Neural cell (in vitro differentiated cells): ENCODE results near the gene PLAC9. TPM values are rescaled to one million over a fixed set of nuclear protein-coding genes. Genes with fewer than 3 reads are reported as not detected.

ENCODE experiments used
- H2AFZ ChIP-seq: fragments of 200-600, 300-800 bp; sonication (generic), shearing (Covaris generic); 2 replicates; pipeline ENCODE4 v1.6.0; 2014; ENCODE audit warnings: low read depth, mild to moderate bottlenecking, antibody characterized with exemption, low read length, moderate library complexity
- H3F3A ChIP-seq: fragments of 200-600 bp; shearing (Covaris generic); 2 replicates; pipeline ENCODE4 v1.6.1; 2016; ENCODE audit warnings: mild to moderate bottlenecking, moderate library complexity, mixed read lengths, antibody characterized with exemption, low read length; ENCODE audit not compliant: insufficient read depth, poor library complexity, severe bottlenecking
- H3K27ac ChIP-seq: fragments of 200-600, 300-800 bp; sonication (generic), shearing (Covaris generic); 2 replicates; pipeline ENCODE4 v1.5.1; 2014; ENCODE audit warnings: mild to moderate bottlenecking, low read length, moderate library complexity
- H3K27me3 ChIP-seq: fragments of 300-800, 200-600 bp; sonication (generic), shearing (Covaris generic); 2 replicates; pipeline ENCODE4 v1.6.0; 2014; ENCODE audit warnings: mild to moderate bottlenecking, low read depth, low read length, moderate library complexity; ENCODE audit not compliant: insufficient read depth
- H3K36me3 ChIP-seq: fragments of 300-800, 200-600 bp; sonication (generic), shearing (Covaris generic); 2 replicates; pipeline ENCODE4 v1.5.1; 2014; ENCODE audit warnings: mild to moderate bottlenecking, antibody characterized with exemption, low read length, moderate library complexity; ENCODE audit not compliant: insufficient read depth
- H3K4me2 ChIP-seq: fragments of 300-800, 200-600 bp; sonication (generic), shearing (Covaris generic); 2 replicates; pipeline ENCODE4 v1.6.0; 2014; ENCODE audit warnings: mild to moderate bottlenecking, low read length
- H3K4me3 ChIP-seq: fragments of 300-800, 200-600 bp; sonication (generic), shearing (Covaris generic); 2 replicates; pipeline ENCODE4 v1.5.1; 2014; ENCODE audit warnings: mild to moderate bottlenecking, low read length, moderate library complexity
- H3K79me2 ChIP-seq: fragments of 200-600 bp; shearing (Covaris generic); replicated peaks from 2 replicates; pipeline ENCODE4 v1.6.0; 2014; ENCODE audit warnings: mild to moderate bottlenecking, low read length, moderate library complexity; ENCODE audit not compliant: insufficient read depth
- H3K9ac ChIP-seq: fragments of 300-800, 200-600 bp; sonication (generic), shearing (Covaris generic); 2 replicates; pipeline ENCODE4 v1.6.1; 2016; ENCODE audit warnings: mild to moderate bottlenecking, low read length, mixed read lengths
- H3K9me2 ChIP-seq: fragments of 200-600 bp; shearing (Covaris generic); 2 replicates; pipeline ENCODE4 v1.6.1; 2016; ENCODE audit warnings: mild to moderate bottlenecking, low read length, mixed read lengths; ENCODE audit not compliant: insufficient read depth
- H3K9me3 ChIP-seq: fragments of 200-600, 300-800 bp; sonication (generic), shearing (Covaris generic); 2 replicates; pipeline ENCODE4 v1.6.1; 2016; ENCODE audit warnings: mild to moderate bottlenecking, mixed run types, low read length, moderate library complexity, mixed read lengths
- H4K20me1 ChIP-seq: fragments of 200-600 bp; shearing (Covaris generic); 2 replicates; pipeline ENCODE4 v1.6.1; 2016; ENCODE audit warnings: mild to moderate bottlenecking, mixed run types; ENCODE audit not compliant: insufficient read depth
- EP300 ChIP-seq: fragments of 450-650 bp; conservative IDR thresholded peaks from 2 replicates; pipeline ENCODE4 v1.6.1; 2014; ENCODE audit warnings: antibody characterized with exemption, mild to moderate bottlenecking, moderate library complexity; ENCODE audit not compliant: poor library complexity, severe bottlenecking
- EZH2 ChIP-seq: fragments of 200-600, 300-800 bp; shearing (Covaris generic), sonication (generic); IDR thresholded peaks from 2 replicates; pipeline ENCODE4 v1.6.1; 2014; ENCODE audit warnings: antibody characterized with exemption, low read length, borderline replicate concordance, mild to moderate bottlenecking; ENCODE audit not compliant: insufficient read depth, poor library complexity, severe bottlenecking
- MXI1 ChIP-seq: fragments of 450-650 bp; conservative IDR thresholded peaks from 2 replicates; pipeline ENCODE4 v1.6.1; 2014; ENCODE audit warnings: antibody characterized with exemption, mild to moderate bottlenecking; ENCODE audit not compliant: poor library complexity, severe bottlenecking
- POLR2AphosphoS5 ChIP-seq: IDR thresholded peaks from 2 replicates; pipeline ENCODE4 v1.6.1; 2012
- RAD21 ChIP-seq: fragments of 450-650 bp; conservative IDR thresholded peaks from 2 replicates; pipeline ENCODE4 v1.6.1; 2014; ENCODE audit warnings: antibody characterized with exemption, mild to moderate bottlenecking, moderate library complexity
- SMC3 ChIP-seq: fragments of 450-650 bp; conservative IDR thresholded peaks from 2 replicates; pipeline ENCODE4 v1.6.1; 2014; ENCODE audit warnings: antibody characterized with exemption, mild to moderate bottlenecking, moderate library complexity; ENCODE audit not compliant: poor library complexity
- TAF1 ChIP-seq: IDR thresholded peaks from 2 replicates; pipeline ENCODE4 v1.6.1; 2012; ENCODE audit warnings: low read depth
- polyA plus RNA-seq: library from polyadenylated mRNA; depleted of rRNA; stranded (reverse); fragments of >200 nt; gene quantifications from 2 replicates; pipeline ENCODE4 v1.2.3, GENCODE V29; 2014
- TF ChIP-seq, protein P1 (sequence below): IDR thresholded peaks from 2 replicates; pipeline ENCODE4 v1.6.1; 2012; ENCODE audit warnings: borderline replicate concordance
- TF ChIP-seq, protein P2 (sequence below): fragments of 450-650 bp; IDR thresholded peaks from 2 replicates; pipeline ENCODE4 v1.5.1; 2014; ENCODE audit warnings: antibody characterized with exemption, mild to moderate bottlenecking, moderate library complexity; ENCODE audit not compliant: poor library complexity, severe bottlenecking

PLAC9 gene
- polyA plus RNA-seq, 1 donor from 2014 or later = not detected

DNA sequence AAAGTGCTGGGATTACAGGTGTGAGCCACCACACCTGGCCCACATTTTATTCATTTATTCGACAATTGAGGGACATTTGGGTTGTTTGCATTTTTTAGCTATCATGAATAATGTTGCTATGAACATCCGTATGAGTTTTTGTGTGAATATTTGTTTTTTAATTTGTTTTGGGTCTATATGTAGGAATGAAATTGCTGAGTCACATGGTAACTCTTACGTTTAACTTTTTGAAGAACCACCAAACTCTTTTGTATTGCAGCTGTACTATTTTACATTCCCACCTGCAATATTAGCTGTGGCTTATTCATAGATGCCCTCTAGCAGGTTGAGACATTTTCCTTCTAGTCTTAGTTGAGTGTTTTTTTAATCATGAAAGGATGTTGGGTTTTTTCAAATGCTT, 14.4 kb downstream of the PLAC9 start:
- no peak overlapping the region for H3K4me3 ChIP-seq
- H3K27ac ChIP-seq = no peak overlapping the region
- H3K27me3 ChIP-seq = no peaks in the 10 kb centered on the region
- no peaks in the 10 kb centered on the region for H3K79me2 ChIP-seq
- H3K9me2 ChIP-seq = no peaks in the 10 kb centered on the region
- H3K4me2 ChIP-seq = no peak overlapping the region
- no peaks in the 10 kb centered on the region for H3K36me3 ChIP-seq
- no peaks in the 10 kb centered on the region for H4K20me1 ChIP-seq
- no peak overlapping the region for H3K9ac ChIP-seq
- no peak overlapping the region for H2AFZ ChIP-seq
- no peaks in the 10 kb centered on the region for H3F3A ChIP-seq
- no peak for TF ChIP-seq EP300
- TF ChIP-seq, protein P1, sequence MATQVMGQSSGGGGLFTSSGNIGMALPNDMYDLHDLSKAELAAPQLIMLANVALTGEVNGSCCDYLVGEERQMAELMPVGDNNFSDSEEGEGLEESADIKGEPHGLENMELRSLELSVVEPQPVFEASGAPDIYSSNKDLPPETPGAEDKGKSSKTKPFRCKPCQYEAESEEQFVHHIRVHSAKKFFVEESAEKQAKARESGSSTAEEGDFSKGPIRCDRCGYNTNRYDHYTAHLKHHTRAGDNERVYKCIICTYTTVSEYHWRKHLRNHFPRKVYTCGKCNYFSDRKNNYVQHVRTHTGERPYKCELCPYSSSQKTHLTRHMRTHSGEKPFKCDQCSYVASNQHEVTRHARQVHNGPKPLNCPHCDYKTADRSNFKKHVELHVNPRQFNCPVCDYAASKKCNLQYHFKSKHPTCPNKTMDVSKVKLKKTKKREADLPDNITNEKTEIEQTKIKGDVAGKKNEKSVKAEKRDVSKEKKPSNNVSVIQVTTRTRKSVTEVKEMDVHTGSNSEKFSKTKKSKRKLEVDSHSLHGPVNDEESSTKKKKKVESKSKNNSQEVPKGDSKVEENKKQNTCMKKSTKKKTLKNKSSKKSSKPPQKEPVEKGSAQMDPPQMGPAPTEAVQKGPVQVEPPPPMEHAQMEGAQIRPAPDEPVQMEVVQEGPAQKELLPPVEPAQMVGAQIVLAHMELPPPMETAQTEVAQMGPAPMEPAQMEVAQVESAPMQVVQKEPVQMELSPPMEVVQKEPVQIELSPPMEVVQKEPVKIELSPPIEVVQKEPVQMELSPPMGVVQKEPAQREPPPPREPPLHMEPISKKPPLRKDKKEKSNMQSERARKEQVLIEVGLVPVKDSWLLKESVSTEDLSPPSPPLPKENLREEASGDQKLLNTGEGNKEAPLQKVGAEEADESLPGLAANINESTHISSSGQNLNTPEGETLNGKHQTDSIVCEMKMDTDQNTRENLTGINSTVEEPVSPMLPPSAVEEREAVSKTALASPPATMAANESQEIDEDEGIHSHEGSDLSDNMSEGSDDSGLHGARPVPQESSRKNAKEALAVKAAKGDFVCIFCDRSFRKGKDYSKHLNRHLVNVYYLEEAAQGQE = no peak
- TF ChIP-seq TAF1 = no peak
- TF ChIP-seq POLR2AphosphoS5 = no peak
- no peak for TF ChIP-seq SMC3
- no peak for TF ChIP-seq MXI1
- TF ChIP-seq RAD21 = no peak
- TF ChIP-seq EZH2 = no peak
- no peaks in the 10 kb centered on the region for H3K9me3 ChIP-seq

DNA sequence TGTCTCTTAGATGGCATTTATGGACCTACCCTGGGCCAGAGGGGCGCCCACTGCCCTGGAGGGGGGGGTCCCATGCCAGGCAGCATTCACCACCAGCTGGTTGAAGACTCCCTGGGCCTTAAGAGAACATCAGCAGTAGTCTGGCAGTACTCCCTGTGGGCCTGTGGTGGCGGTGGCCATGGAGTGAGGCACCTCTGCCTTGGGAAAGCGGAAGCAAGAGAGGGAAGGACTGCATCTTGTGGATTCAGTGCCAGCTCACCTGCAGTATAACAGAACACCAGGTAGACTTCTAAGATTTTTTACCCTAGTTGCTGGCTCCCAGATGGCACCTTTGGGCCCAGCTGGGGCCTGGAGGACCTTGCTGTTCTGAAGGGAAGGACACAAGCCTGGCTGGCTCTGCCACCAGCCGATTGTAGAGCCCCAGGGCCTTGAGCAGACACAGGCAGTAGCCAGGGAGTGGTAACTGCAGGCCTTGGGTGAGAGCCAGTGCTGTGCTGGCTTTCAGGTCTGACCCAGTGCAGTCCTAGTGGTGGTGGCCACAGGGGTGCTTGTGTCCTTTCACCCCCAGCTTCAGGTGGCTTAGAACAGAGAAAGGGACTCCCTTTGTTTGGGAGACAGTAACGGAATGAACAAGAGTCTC, 15.8 kb downstream of the PLAC9 start:
- H3F3A ChIP-seq = no peaks in the 10 kb centered on the region
- H3K27me3 ChIP-seq = no peaks in the 10 kb centered on the region
- TF ChIP-seq TAF1 (no peak), POLR2AphosphoS5 (no peak), EZH2 (no peak), MXI1 (no peak), RAD21 (no peak), EP300 (no peak), SMC3 (no peak)
- TF ChIP-seq, protein P2, sequence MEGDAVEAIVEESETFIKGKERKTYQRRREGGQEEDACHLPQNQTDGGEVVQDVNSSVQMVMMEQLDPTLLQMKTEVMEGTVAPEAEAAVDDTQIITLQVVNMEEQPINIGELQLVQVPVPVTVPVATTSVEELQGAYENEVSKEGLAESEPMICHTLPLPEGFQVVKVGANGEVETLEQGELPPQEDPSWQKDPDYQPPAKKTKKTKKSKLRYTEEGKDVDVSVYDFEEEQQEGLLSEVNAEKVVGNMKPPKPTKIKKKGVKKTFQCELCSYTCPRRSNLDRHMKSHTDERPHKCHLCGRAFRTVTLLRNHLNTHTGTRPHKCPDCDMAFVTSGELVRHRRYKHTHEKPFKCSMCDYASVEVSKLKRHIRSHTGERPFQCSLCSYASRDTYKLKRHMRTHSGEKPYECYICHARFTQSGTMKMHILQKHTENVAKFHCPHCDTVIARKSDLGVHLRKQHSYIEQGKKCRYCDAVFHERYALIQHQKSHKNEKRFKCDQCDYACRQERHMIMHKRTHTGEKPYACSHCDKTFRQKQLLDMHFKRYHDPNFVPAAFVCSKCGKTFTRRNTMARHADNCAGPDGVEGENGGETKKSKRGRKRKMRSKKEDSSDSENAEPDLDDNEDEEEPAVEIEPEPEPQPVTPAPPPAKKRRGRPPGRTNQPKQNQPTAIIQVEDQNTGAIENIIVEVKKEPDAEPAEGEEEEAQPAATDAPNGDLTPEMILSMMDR = no peak
- TF ChIP-seq, protein P1 = no peak
- H3K36me3 ChIP-seq = no peaks in the 10 kb centered on the region
- H3K4me3 ChIP-seq = no peak overlapping the region
- no peaks in the 10 kb centered on the region for H4K20me1 ChIP-seq
- H3K9me3 ChIP-seq = no peaks in the 10 kb centered on the region
- H2AFZ ChIP-seq = no peak overlapping the region
- H3K27ac ChIP-seq = no peak overlapping the region
- no peak overlapping the region for H3K9ac ChIP-seq
- no peaks in the 10 kb centered on the region for H3K79me2 ChIP-seq
- H3K9me2 ChIP-seq = no peaks in the 10 kb centered on the region
- no peak overlapping the region for H3K4me2 ChIP-seq
